Measurements from ENCODE around the gene ADD2. TPM values are rescaled to one million over a fixed set of nuclear protein-coding genes. Genes with fewer than 3 reads are reported as not detected.

Gene ADD2
- total RNA-seq, 1 experiment from 2014 or later: 0.23 TPM

- no TSS peak for BruUV-seq (replicated peaks)
- TF ChIP-seq CTCF (IDR thresholded peaks at IDR 0.05; ENCODE audit: unreplicated experiment): no peak
- ChIA-PET CTCF (interaction anchor here (1.0 to 2.7 kb wide), 5 partner anchors 8 to 335 kb away, joined by 3 to 27 read pairs (median 5); partner anchors contain the start of gene FAM136A), POLR2A (interaction anchor here (1.2 kb wide), 1 partner anchor 22 kb away, joined by 4 read pairs; no protein-coding TSS in a partner anchor)
- Mint-ChIP-seq H3K4me3 (ENCODE audit: unreplicated experiment) (no peak overlapping the region), H3K27ac (ENCODE audit: low read depth, unreplicated experiment) (no peak overlapping the region), H3K36me3 (ENCODE audit: insufficient read depth, unreplicated experiment) (no peaks in the 10 kb centered on the region), H3K9me3 (ENCODE audit: unreplicated experiment) (peaks cover 2% of the 10 kb centered on the region), H3K27me3 (ENCODE audit: insufficient read depth, unreplicated experiment) (no peaks in the 10 kb centered on the region), H3K4me1 (ENCODE audit: insufficient read depth, unreplicated experiment) (no peaks in the 10 kb centered on the region)
- DNase-seq (ENCODE audit: unreplicated experiment): no peak
- intact Hi-C loops (cut with micrococcal nuclease): no loop called here
These were observed 129.4 kb downstream of the ADD2 start for GRCh38 chr2:70638561-70638960.

DNA sequence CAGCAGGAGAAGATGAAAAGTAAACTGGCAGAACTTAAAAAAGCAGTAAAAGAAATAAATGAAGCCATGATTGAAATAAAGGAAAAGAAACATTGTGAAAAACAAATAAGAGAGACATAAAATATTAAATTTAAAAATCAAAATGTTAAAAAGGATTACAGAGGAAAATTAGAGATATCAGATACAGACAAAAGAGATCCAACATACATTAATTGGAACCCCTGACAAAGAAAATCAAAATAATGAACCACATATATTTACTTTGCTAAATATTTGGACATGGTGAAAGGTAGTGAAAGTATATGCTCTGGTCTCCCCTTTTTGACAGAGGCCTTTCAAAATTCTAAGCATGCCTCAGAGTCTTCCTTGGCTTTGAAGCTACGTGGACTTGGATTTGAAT is 134.5 kb downstream of the ADD2 start:
- Mint-ChIP-seq H3K27me3 (ENCODE audit: insufficient read depth, unreplicated experiment) (no peaks in the 10 kb centered on the region), H3K9me3 (ENCODE audit: unreplicated experiment) (peaks cover 10% of the 10 kb centered on the region), H3K27ac (ENCODE audit: low read depth, unreplicated experiment) (no peak overlapping the region), H3K4me3 (ENCODE audit: unreplicated experiment) (no peak overlapping the region), H3K4me1 (ENCODE audit: insufficient read depth, unreplicated experiment) (no peaks in the 10 kb centered on the region), H3K36me3 (ENCODE audit: insufficient read depth, unreplicated experiment) (no peaks in the 10 kb centered on the region)
- ChIA-PET POLR2A (no interaction called here), CTCF (interaction anchor here (1.1 to 1.4 kb wide), 2 partner anchors 11 to 331 kb away, joined by 8 to 10 read pairs; no protein-coding TSS in a partner anchor)
- no peak for TF ChIP-seq CTCF (IDR thresholded peaks at IDR 0.05; ENCODE audit: unreplicated experiment)
- intact Hi-C loops (cut with micrococcal nuclease): no loop called here
- DNase-seq (ENCODE audit: unreplicated experiment): no peak
- BruUV-seq (replicated peaks): no TSS peak

- TF ChIP-seq CTCF (IDR thresholded peaks at IDR 0.05; ENCODE audit: unreplicated experiment): no peak
- H3K9me3 Mint-ChIP-seq (ENCODE audit: unreplicated experiment): peaks cover 10% of the 10 kb centered on the region
- no peak for DNase-seq (ENCODE audit: unreplicated experiment)
- POLR2A ChIA-PET: no interaction called here
- CTCF ChIA-PET: interaction anchor here (0.6 to 0.7 kb wide), 3 partner anchors 11 to 376 kb away, joined by 3 read pairs; no protein-coding TSS in a partner anchor
- BruUV-seq (replicated peaks): no TSS peak
- no peak overlapping the region for H3K27ac Mint-ChIP-seq (ENCODE audit: low read depth, unreplicated experiment)
- no peaks in the 10 kb centered on the region for H3K4me1 Mint-ChIP-seq (ENCODE audit: insufficient read depth, unreplicated experiment)
- H3K27me3 Mint-ChIP-seq (ENCODE audit: insufficient read depth, unreplicated experiment): no peaks in the 10 kb centered on the region
- H3K36me3 Mint-ChIP-seq (ENCODE audit: insufficient read depth, unreplicated experiment): no peaks in the 10 kb centered on the region
- H3K4me3 Mint-ChIP-seq (ENCODE audit: unreplicated experiment): no peak overlapping the region
- intact Hi-C loops (cut with micrococcal nuclease): no loop called here
These were observed 135.0 kb downstream of the ADD2 start for GRCh38 chr2:70632966-70633365.

GRCh38 chr2:70632388-70632787 is 135.6 kb downstream of the ADD2 start:
- intact Hi-C loops (cut with micrococcal nuclease): no loop called here
- H3K27me3 Mint-ChIP-seq (ENCODE audit: insufficient read depth, unreplicated experiment): no peaks in the 10 kb centered on the region
- no peak overlapping the region for H3K27ac Mint-ChIP-seq (ENCODE audit: low read depth, unreplicated experiment)
- TF ChIP-seq CTCF (IDR thresholded peaks at IDR 0.05; ENCODE audit: unreplicated experiment): no peak
- CTCF ChIA-PET: interaction anchor here (0.6 to 0.7 kb wide), 2 partner anchors 12 to 276 kb away, joined by 3 read pairs; no protein-coding TSS in a partner anchor
- H3K36me3 Mint-ChIP-seq (ENCODE audit: insufficient read depth, unreplicated experiment): no peaks in the 10 kb centered on the region
- no peaks in the 10 kb centered on the region for H3K4me1 Mint-ChIP-seq (ENCODE audit: insufficient read depth, unreplicated experiment)
- POLR2A ChIA-PET: no interaction called here
- no peak overlapping the region for H3K4me3 Mint-ChIP-seq (ENCODE audit: unreplicated experiment)
- peaks cover 10% of the 10 kb centered on the region for H3K9me3 Mint-ChIP-seq (ENCODE audit: unreplicated experiment)
- BruUV-seq (replicated peaks): no TSS peak
- no peak for DNase-seq (ENCODE audit: unreplicated experiment)
